ENCODE data around the gene PSMD13. TPM values are rescaled to one million over a fixed set of nuclear protein-coding genes. Genes with fewer than 3 reads are reported as not detected.

Gene PSMD13
- total RNA-seq, 1 experiment from 2014 or later, result 217 TPM

DNA sequence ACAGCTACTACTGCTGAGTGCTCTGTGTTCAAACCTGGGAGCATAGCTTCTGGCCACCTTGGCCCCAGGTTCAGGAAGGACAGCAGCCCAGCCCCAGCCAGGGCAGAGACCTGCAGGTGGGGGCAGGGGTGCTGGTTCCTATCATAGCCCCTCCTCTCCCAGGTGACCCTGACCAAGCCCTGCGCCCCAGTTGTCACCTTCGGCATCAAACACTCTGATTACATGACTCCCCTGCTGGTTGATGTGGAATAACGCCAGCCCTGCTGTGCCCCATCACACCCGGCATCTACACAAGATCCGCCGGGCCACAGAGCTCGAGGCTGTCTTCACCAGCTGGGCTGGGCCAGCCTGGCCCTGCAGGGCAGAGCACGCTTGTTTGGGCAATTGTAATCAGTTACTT, 37.0 kb upstream of the PSMD13 start:
- H3K27me3 ChIP-seq (replicated peaks), result no peaks in the 10 kb centered on the region
- H3K27ac ChIP-seq, result no peak overlapping the region
- peak in 1 of 2 experiments; percentile 35 for DNase-seq (ENCODE audit: low read depth in 1 of 2, low spot score in 2 of 2)
- H3K4me1 ChIP-seq (replicated peaks), result no peaks in the 10 kb centered on the region
- H3K4me3 ChIP-seq, result no peak overlapping the region
- no peaks in the 10 kb centered on the region for H3K9me3 ChIP-seq (replicated peaks)
- H3K36me3 ChIP-seq, result peaks cover 34% of the 10 kb centered on the region

DNA sequence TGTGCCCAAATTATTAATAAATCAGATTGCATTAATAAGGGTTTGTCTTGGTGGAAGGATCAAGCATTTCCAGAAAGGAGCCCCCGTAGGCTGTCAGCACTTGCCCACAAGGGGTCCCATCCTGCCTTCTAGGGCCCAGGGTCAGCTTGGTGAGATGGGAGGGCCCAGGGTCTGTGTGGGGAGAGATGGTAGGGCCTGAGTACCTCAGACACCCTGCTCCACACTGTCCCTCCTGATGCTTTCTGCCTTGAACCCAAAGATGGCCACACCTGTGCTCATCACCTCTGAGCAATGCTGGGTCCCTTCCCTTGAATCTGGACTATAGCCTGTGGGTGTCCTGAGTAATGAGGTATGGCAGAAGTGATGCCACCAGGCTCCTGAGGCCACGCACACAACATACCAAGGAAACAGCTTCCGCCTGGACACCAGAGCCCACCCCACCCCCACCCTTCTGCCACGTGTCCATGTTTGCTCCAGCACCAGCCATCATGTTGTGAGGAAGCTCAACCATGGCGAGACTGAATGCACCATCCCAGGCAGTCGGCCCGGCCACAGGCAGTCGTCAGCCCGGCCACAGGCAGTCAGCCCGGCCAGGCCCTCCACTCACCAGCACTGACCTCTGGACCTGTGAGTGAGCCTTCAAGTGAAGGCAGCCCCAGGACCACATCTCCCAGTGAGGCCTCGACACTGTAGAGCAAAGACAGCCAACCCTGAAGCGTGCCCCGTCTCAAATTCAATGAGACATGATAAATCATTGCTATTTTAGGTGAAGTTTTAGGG, 36.4 kb upstream of the PSMD13 start:
- H3K27me3 ChIP-seq (replicated peaks), result no peaks in the 10 kb centered on the region
- H3K9me3 ChIP-seq (replicated peaks), result no peaks in the 10 kb centered on the region
- H3K36me3 ChIP-seq, result peaks cover 40% of the 10 kb centered on the region
- H3K27ac ChIP-seq, result no peak overlapping the region
- no peak for DNase-seq (ENCODE audit: low read depth in 1 of 2, low spot score in 2 of 2)
- H3K4me3 ChIP-seq, result no peak overlapping the region
- no peaks in the 10 kb centered on the region for H3K4me1 ChIP-seq (replicated peaks)

DNA sequence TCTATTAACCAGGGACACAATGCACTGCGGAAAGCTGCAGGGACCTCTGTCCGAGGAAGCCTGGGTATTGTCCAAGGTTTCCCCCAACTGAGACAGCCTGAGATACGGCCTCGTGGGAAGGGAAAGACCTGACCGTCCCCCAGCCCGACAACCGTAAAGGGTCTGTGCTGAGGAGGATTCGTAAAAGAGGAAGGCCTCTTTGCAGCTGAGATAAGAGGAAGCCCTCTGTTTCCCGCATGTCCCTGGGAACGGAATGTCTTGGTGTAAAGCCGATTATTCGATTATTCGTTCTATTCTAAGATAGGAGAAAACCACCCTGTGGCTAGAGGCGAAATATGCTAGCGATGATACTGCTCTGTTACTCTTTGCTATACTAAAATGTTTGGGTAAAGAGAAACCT, 34.8 kb upstream of the PSMD13 start:
- Histone ChIP-seq H3K9me3 (replicated peaks) (no peaks in the 10 kb centered on the region), H3K27me3 (replicated peaks) (no peaks in the 10 kb centered on the region), H3K4me3 (no peak overlapping the region), H3K4me1 (replicated peaks) (peaks cover 9% of the 10 kb centered on the region), H3K36me3 (peaks cover 56% of the 10 kb centered on the region), H3K27ac (no peak overlapping the region)
- DNase-seq (ENCODE audit: low read depth in 1 of 2, low spot score in 2 of 2), result peak in 1 of 2 experiments; percentile 14

DNA sequence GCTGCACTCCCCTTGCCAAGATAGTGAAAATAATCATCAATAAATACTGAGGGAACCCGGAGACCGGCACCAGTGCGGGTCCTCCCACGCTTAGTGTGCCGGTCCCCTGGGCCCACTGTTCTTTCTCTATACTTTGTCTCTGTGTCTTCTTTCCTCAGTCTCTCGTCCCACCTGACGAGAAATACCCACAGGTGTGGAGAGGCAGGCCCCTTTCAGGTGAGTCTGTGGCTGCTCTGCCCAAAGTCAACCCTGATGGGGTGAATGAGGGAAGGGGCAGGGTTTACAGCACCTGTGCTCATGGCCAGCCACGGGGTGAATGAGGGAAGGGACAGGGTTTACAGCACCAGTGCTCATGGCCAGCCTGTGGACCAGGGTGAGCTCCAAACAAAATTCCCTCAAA, 34.3 kb upstream of the PSMD13 start:
- no peak overlapping the region for H3K27ac ChIP-seq
- peaks cover 57% of the 10 kb centered on the region for H3K36me3 ChIP-seq
- no peak overlapping the region for H3K4me3 ChIP-seq
- no peaks in the 10 kb centered on the region for H3K9me3 ChIP-seq (replicated peaks)
- no peak for DNase-seq (ENCODE audit: low read depth in 1 of 2, low spot score in 2 of 2)
- no peaks in the 10 kb centered on the region for H3K27me3 ChIP-seq (replicated peaks)
- peaks cover 9% of the 10 kb centered on the region for H3K4me1 ChIP-seq (replicated peaks)

DNA sequence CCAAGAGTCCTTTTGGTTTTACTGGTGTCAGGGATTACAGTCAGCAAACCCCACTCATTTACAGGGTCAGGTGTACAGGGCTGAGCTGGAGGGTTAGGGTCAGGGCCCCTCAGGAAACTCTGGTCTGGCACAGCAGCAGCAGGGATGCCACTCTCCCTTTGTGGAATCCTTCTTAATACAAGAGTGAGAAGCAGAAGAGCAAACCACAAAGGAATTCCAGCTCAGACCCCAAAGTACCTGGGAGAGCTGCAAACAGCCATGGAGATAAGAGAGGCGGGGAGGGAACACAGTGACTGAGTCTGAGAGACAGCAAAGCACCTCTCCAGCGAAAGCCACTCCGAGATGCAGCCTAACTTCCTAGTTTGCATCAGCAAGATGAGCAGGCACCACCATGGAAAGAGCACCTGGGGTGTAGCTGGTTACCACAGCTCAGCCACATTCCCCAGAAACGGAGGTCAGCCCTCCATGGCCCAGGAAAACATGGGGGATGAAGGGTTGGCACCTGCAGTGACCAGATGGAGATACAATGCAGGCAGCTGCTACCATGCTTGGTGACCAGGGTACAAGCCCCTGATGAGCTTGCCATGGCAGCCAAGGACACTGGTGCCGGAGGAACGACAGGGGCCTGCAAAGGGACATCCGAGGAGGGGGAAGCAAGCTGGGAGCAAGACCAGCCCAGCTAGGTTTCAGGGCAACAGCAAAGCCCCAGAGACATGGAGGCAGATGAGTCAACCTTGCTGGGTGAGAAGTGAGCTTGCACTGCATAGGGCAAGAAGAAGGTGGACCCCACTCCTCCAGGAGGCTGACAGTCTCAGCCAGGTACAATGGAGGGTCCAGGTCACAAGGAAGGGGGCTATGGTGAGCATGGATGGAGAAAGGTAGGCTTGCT, 33.5 kb upstream of the PSMD13 start:
- Histone ChIP-seq H3K9me3 (replicated peaks) (no peaks in the 10 kb centered on the region), H3K27me3 (replicated peaks) (no peaks in the 10 kb centered on the region), H3K27ac (no peak overlapping the region), H3K4me1 (replicated peaks) (peaks cover 9% of the 10 kb centered on the region), H3K4me3 (no peak overlapping the region), H3K36me3 (peaks cover 60% of the 10 kb centered on the region)
- no peak for DNase-seq (ENCODE audit: low read depth in 1 of 2, low spot score in 2 of 2)

DNA sequence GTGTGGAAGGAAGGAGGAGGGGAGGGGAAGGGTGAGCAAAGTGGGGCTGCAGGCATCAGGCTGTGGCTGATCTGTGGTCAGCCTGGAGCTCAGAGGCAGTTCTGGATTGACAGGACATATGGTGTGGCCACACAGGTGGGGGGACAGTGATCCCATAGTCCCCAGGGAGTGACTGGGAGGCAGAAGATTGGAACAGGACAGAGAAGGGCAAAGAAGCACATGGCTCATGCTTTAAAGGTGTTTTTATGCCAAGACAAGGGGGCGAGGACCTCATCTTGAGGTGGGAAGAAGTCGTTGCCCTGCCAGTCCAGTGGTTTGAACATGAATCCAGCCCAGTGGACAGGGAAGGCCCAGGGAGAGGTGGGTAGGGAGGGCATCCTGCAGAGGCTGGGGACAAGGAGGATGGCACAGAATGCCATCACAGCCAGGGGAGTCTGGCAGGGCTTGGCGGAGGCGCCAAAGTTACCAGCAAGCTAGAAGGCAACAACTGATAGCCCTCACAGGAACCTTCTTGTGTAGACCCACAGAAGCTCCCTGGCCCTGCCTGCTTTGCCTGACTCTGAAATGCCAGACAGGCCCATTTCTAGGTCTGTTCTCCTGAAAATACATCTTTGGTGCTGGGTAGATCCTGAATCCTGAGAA, 32.7 kb upstream of the PSMD13 start:
- H3K27me3 ChIP-seq (replicated peaks), result no peaks in the 10 kb centered on the region
- no peak for DNase-seq (ENCODE audit: low read depth in 1 of 2, low spot score in 2 of 2)
- H3K9me3 ChIP-seq (replicated peaks), result no peaks in the 10 kb centered on the region
- H3K27ac ChIP-seq, result no peak overlapping the region
- peaks cover 10% of the 10 kb centered on the region for H3K4me1 ChIP-seq (replicated peaks)
- no peak overlapping the region for H3K4me3 ChIP-seq
- H3K36me3 ChIP-seq, result peaks cover 62% of the 10 kb centered on the region

DNA sequence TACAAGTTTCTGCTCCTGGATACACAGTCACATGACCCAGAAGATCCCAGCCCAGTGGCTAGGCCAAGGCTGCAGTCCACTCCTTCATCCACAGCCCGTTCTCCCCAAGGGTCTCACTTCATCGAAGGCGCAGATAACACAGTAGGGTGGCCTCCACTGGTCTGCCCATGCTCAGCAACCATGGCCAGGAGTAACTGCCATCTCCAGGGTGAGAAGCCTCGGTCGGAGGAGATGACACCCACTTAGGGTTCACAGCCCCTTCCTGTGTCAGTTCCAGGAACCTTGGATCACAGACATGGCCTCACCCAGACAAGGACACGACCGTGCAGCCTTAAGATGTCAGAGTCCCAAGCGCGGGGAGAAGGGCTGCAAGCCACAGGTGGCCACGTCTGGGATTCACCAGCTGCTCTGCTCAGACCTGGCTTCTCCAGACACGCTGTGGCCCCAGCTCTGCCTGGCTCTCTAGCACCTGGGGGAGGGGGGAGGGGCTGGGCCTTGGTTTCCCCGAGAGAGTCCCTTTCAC, 32.1 kb upstream of the PSMD13 start:
- Histone ChIP-seq H3K4me1 (replicated peaks) (peaks cover 16% of the 10 kb centered on the region), H3K4me3 (no peak overlapping the region)

DNA sequence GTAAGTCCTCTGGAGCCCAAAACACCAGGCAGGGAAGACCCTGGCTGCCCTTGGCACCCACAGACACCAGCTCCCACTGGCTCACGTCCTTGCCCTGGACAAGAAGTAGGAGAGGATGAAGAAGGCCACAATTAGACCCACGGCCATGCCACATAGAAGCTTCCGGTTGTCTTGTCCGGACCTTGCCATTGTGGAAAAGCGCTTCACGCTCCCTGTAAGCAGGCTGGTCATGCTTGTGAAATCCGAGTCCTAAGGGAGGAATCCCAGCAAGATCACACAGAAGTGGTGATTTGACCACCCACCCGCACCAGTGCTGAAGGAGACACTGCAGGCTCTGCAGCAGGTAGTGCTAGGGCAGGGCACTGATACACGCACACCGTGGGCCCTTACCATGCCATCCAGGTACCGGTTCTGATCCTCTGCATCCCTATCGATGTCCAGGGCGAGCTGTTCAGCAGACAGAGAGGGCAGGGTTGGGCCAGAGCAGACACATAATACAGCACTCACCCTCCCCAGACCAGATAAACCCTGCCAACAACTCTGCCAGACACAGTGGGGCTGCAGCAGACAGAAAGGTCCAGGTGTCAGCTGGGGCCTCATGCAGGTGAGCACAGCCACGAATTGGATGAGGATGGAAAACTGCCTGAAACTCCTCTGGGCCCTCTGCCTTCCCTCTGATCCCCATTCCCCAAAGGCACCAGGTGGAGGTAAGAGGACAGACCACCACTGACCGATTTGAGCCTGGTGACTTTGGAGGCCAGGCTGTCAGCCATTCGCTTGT, 31.4 kb upstream of the PSMD13 start:
- peaks cover 76% of the 10 kb centered on the region for H3K36me3 ChIP-seq
- no peaks in the 10 kb centered on the region for H3K9me3 ChIP-seq (replicated peaks)
- no peak overlapping the region for H3K4me3 ChIP-seq
- H3K27me3 ChIP-seq (replicated peaks), result no peaks in the 10 kb centered on the region
- H3K27ac ChIP-seq, result no peak overlapping the region
- peaks cover 23% of the 10 kb centered on the region for H3K4me1 ChIP-seq (replicated peaks)
- DNase-seq (ENCODE audit: low read depth in 1 of 2, low spot score in 2 of 2), result no peak

More for the DNA sequence above, 32.1 kb upstream of the PSMD13 start:
- H3K9me3 ChIP-seq (replicated peaks), result no peaks in the 10 kb centered on the region
- peak in 1 of 2 experiments; percentile 32 for DNase-seq (ENCODE audit: low read depth in 1 of 2, low spot score in 2 of 2)
- H3K27ac ChIP-seq, result no peak overlapping the region
- H3K36me3 ChIP-seq, result peaks cover 68% of the 10 kb centered on the region
- no peaks in the 10 kb centered on the region for H3K27me3 ChIP-seq (replicated peaks)

DNA sequence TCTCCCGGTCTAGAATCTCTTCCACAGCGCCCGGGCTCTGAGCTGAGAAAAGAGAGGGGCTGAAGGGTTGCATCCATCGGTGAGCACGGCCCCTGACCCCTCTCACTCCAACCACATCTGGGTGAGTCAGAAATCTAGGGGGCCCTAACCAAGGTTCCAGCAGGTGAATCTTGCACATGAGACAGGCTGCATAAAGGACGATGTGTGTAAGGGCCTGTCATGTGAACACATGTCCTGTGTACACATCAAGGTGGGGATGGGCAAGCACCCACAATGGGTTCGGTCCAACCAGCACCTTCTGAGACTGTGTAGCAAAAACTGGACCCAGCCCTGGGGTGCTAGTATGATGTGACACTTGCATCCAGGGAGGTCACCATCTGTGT, 30.8 kb upstream of the PSMD13 start:
- Histone ChIP-seq H3K36me3 (peaks cover 78% of the 10 kb centered on the region), H3K27me3 (replicated peaks) (no peaks in the 10 kb centered on the region), H3K4me1 (replicated peaks) (peaks cover 29% of the 10 kb centered on the region), H3K27ac (no peak overlapping the region), H3K4me3 (peak overlapping the region; percentile 87), H3K9me3 (replicated peaks) (no peaks in the 10 kb centered on the region)
- peak in 1 of 2 experiments; percentile 43 for DNase-seq (ENCODE audit: low read depth in 1 of 2, low spot score in 2 of 2)

DNA sequence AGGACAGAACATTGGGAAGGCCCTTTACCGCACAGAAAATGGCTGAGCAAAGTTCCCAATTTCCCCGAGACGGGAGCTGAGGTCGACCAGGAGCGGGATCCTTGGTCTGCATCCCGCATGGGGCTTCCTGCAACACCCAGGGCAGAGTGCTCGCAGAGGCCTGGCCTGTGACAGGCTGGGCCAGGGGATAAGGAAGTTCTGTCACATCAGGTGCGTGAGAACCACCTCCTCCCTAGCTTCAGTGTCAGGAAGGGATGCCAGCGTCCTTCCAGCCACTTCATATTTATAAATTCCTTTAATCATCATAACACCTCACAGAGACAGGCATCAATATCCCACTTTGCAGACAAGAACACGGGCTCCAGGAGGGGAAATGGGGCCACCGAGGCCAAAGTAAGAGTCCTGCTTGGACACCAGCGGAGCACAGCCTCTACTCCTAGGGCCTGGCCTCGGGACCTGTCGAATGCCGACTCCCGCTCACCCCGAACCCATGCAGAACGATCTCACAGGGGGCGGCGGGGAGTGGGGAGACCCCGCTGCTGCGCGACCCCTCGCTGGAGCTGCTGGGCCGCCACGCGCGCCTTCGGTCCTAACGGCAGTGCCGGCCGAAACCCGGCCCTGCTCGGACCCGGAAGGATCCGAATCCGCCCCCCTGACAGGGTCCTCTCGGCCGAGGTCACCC, 30.1 kb upstream of the PSMD13 start:
- peak in 1 of 2 experiments; percentile 41 for DNase-seq (ENCODE audit: low read depth in 1 of 2, low spot score in 2 of 2)
- H3K27me3 ChIP-seq (replicated peaks), result no peaks in the 10 kb centered on the region
- H3K27ac ChIP-seq, result peak overlapping the region; percentile 90
- no peaks in the 10 kb centered on the region for H3K9me3 ChIP-seq (replicated peaks)
- H3K4me1 ChIP-seq (replicated peaks), result peaks cover 32% of the 10 kb centered on the region
- peaks cover 78% of the 10 kb centered on the region for H3K36me3 ChIP-seq
- peak overlapping the region; percentile 87 for H3K4me3 ChIP-seq

DNA sequence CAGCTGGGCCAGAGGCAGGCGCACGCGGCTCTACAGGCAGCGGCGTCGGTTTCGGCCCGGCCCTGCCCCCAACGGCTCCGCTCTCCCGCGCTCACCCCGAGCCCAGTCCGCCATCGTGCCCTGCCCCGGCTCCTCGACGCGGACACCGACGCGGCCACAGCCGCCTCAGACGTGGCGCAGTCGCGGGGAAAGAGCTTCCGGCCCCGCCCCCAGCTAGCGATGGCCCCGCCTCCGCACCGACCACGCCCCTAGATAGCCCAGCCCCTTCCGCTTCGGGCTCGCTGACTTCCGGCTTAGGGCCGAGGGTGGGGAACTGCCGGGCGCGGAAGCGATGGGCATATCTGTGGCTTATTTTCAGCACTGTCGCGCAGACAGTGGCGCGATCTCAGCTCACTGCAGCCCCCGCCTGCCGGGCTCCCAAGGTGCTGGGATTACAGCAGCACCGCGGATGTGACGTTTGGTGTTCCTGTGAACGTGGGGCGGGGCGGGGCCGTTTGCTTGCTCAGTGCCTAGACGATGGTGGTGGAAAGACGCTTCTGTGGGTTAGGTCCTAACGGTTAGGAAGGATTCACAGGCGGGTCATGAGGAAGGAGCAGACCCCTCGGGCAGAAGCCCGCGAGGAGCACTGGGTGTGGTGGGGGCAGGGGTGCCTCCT, 29.4 kb upstream of the PSMD13 start, which contains the start of the genes BET1L and RIC8A:
TSS of gene BET1L (minus strand) at position 192 of the 655 bp plus-strand sequence. CDS start at position 114, 78 bp downstream.
TSS of gene RIC8A (plus strand) at position 501 of the 655 bp plus-strand sequence. CDS start 1,147 bp downstream, outside the sequence.
- H3K27me3 ChIP-seq (replicated peaks), result no peaks in the 10 kb centered on the region
- peak within 1 kb of the TSS; percentile 87 for H3K4me3 ChIP-seq
- DNase-seq (ENCODE audit: low read depth in 1 of 2, low spot score in 2 of 2), result peak; percentile 97
- H3K27ac ChIP-seq, result peak within 1 kb of the TSS; percentile 90
- H3K36me3 ChIP-seq, result peaks cover 84% of the 10 kb centered on the region
- H3K9me3 ChIP-seq (replicated peaks), result no peaks in the 10 kb centered on the region
- peaks cover 32% of the 10 kb centered on the region for H3K4me1 ChIP-seq (replicated peaks)

DNA sequence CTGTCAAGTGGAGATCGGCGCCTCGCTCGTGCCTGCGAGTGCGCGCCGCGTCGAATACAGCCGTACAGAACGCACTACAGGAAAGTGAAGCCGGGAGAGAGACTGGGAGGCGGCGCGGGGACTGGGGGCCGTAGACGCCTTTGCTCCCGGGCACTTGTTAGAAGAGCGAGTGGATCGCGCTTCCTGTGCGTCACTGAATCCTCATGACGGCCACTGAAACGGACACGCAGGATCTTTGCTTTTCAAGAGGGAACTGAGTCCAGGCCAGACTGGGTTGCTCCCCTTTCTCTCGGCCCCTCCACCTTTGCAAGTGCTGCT, 29.0 kb upstream of the PSMD13 start:
- peaks cover 86% of the 10 kb centered on the region for H3K36me3 ChIP-seq

More for the DNA sequence above, 29.0 kb upstream of the PSMD13 start:
- no peak for DNase-seq (ENCODE audit: low read depth in 1 of 2, low spot score in 2 of 2)
- no peaks in the 10 kb centered on the region for H3K9me3 ChIP-seq (replicated peaks)
- peaks cover 32% of the 10 kb centered on the region for H3K4me1 ChIP-seq (replicated peaks)
- peak overlapping the region; percentile 90 for H3K27ac ChIP-seq
- no peaks in the 10 kb centered on the region for H3K27me3 ChIP-seq (replicated peaks)
- H3K4me3 ChIP-seq, result peak overlapping the region; percentile 87

Measured in SJSA1 (cell line).